ENCODE data around the gene TAP2.
"Not testable (repeated sequence)": the region's sequence is repeated elsewhere in the genome, so short reads cannot be mapped to it uniquely, and the experiment has no call there.

Gene TAP2

DNA sequence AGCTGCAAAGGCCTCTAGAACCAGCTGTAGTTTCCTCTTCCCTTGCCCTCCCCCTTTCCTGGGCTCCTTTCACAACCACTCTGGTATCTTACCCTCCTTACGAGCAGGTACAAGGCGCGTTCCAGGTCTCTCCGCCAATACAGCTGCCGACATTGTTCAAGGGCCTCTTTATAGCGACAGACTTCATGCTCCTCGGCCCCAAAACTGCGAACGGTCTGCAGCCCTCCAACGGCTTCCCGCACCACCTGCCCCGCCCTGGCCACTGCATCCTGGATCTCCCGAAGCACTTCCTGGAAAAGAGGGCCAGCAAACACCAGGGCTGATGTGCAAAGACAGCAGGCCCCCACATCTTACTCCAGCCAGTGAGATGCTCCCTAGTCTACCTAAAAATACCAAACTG is 6.0 kb downstream of the TAP2 start:
- DNase-seq = no peak

DNA sequence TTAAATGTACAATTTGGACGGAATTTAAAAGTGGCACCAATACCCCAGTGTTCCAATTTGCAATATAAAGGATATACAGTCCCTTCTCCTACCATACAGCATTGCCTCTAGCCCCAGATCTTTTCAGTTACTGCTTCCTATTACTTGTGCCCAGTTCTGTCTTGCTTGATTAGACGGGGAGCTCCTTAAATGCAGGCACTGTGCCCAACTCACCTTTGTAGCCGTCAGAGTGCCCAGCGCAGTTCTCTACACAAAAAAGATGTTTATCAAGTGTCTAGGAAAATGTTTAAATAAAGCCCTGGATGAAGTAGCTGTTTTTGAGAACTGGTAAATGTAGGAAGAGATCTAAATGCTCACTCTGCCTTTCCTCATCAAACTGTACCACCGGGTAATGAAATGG is 7.6 kb downstream of the TAP2 start:
- peak; percentile 91 for DNase-seq

DNA sequence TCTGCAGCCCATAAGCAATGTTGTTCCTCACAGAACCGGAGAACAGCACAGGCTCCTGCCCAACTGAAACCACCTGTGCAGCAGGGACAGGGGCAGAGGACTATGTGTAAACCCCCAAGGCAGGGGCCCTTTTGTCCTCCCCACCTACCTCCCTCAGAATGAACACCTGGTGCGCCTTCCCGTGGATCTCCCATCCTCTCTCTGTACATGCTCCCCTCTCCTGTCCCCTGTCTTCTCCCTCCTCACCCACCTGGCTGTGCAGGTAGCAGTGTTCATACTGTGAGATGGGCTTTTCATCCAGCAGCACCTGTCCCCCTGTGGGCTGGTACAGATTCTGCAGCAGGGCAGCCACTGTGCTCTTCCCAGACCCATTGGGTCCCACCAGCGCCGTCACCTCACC is 8.5 kb downstream of the TAP2 start:
- DNase-seq = no peak

DNA sequence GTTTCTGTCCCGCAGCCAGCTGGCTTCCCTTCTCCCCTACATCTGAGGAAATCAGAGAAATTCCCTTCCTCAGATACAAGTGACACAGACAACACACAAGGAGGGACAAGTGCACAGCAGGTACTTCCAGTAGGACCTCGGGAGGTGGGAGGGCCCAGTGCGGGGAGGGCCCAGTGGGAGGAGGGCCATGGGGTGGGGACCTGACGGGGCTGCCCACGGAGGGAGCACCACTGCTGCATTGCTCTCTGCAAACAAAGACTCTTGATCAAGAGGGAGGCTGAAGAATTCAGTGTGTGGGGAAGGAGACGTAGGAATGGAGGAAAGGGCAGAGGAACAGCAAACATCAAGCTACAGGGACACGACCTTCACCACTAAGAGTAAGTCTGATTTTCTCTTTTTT is 9.0 kb downstream of the TAP2 start:
- no peak for DNase-seq

DNA sequence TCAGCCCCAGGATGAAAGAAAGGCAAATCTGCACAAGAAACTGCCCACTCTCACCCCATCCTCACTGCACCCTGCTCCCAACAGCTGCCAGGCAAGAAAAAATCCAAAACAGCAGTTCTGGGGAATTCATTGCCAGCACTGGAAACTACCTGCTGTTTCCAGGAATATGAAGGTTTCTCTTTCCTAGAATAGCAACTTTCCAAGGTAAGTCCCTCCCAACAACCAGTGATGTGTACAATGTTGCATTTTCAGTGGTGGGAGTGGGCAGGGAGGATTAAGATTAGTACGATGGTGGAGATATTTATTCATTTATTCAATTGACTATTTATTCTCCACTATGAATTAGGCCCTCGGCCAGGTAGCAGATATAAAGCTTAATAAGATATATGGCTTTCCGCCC is 11.5 kb downstream of the TAP2 start:
- DNase-seq = no peak

DNA sequence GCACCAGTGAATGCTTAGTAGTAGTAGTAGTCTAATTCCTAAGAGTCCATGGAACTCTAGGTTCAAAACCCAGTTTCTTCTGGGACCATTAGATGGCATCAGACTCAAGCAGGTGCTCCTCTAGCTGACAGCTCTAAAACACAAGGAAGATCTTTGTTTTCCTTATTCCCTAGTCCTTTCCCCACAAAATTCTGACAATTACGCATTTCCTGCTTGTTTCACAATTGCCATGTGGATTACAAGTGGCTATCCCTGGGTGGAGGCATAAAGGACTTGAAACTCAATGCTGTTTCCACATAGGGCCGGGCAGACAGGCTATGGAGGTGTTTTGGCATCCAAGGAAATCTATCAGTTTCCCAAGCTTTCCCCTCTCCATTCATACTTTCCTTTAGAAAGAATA is 12.6 kb downstream of the TAP2 start:
- DNase-seq = peak; percentile 6

DNA sequence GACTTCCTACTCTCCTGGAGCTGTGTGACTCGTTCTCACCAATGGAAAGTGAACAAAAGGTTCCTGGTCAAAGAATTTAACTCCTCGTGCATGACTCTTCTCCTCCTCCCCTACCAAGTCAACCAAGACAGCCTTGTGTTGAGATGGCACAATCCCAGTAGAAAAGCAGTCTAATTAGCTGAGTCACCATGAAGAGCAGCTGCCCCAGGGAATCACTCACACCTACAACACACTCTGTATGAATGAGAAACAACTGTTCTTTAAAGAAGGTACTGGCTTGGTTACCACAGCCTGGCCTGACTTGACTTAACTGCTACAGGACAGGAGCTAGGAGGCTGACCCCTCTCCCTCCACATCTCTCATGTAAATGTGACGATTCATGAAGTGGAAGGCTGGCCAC is 18.8 kb downstream of the TAP2 start:
- DNase-seq = no peak

DNA sequence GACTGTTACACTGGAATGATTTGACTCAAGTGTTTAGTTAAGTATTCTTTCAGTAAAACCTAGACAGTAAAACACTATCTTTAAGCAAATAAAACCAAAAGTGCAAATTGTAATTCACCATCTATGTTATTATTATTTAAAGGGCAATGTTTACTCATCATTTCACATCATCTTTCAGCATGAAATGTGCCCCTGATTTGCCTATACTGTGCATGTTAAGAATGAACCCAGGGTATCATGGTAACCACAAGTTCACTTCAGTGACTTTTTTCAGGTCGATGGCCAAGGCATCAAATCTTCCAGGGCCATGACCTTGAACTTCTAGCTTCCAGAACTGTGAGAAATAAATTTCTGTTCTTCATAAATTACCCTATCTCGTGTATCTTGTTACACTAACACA is 19.7 kb downstream of the TAP2 start:
- DNase-seq = no peak

DNA sequence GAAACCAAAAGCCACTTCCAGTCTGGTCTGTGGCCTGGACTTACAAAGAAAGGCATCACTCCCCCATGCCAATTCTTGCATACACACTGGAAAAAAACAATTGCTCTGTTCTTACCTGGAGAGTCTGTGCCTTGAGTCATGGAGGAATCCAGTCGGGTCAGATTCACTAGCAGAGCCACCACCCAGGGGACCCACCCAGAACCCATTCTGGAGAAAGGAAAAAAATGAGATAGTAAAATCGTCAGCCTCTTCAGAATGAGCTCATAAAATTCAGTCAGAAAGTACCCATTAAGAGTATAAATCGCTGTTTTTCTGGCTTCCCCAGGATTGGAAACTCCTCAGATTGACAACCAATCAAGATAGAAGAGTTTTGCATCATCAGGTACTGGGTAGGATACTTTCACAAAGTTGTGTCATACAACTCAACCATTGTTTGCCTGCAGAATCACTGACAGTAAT is 21.8 kb downstream of the TAP2 start, which contains the start of gene HLA-DOB:
Gene HLA-DOB, minus strand, starts transcription at position 257 of the 459 bp plus-strand sequence. Its CDS starts 51 bp downstream, at position 206.
- no peak for DNase-seq

DNA sequence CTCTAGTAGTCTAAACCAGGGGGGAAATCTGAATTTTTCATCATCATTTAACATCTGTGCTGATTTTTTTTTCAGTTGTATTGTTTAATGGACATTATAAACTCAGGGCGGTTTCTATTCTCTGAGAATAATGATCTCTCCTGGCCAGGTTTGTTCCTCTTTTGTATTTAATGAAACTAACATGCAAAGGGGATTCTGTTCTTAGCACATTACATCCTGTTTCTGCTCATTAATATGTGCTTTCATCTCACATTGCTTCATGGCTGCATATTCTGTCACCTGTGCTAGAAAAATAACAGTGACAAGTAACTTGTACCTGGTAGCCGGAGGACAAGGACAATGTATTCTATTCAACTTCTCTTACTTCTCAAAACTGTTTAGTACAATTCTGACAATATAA is 22.5 kb downstream of the TAP2 start:
- DNase-seq = no peak

DNA sequence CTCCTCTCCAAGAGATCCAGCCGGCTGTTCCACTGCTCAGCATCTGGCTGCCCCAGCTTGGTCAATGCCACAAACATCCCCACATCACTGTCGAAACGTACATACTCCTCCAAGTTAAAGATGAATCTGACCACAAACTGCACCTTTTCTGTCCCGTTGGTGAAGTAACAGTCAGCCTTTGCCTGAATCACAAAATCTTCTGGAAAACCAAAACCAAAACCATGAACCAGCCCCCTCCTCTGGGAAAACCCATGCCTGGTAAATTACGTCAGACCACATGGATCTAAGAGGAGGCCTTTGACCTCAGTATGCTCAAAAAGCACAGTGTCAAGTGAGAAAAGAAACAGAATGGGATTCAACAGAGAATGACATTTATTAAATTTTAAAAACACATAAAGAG is 23.4 kb downstream of the TAP2 start:
- no peak for DNase-seq

DNA sequence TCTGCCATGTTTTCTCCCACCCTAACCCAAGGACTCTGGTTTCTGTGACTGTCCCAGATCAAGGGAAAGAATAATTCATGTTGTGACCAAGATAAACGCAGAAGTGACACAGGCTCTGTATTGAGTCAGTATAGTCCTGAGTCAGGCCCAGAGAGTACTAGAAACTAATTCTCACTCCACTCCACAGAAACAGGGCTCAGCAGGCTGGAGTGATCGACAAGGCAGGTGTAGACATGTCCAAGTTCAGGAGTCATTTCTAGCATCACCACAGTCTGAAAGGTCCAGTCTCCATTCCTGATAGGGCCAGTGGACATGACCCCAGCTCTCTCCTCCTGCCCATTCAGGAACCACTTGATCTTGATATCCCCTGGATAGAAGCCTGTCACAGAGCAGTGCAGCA is 24.4 kb downstream of the TAP2 start:
- no peak for DNase-seq

DNA sequence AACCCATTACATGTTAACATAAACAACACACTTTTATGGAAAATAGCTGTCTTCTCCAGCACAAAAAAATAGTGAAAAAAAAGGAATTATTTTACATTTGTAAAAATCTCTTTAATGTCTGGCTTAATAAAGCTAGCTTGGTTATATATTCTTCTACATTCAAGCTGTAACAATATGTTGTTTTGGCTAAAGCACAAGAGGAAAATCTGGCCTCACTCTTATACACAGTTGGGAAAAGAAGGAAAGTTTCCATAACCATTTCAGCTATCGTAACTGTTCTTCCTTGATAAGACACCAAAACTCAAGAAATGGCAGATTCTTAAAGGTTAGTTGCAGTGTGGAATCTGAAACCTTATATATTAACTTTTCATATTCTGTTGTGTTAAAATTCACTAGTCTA is 29.4 kb downstream of the TAP2 start:
- DNase-seq = no peak

DNA sequence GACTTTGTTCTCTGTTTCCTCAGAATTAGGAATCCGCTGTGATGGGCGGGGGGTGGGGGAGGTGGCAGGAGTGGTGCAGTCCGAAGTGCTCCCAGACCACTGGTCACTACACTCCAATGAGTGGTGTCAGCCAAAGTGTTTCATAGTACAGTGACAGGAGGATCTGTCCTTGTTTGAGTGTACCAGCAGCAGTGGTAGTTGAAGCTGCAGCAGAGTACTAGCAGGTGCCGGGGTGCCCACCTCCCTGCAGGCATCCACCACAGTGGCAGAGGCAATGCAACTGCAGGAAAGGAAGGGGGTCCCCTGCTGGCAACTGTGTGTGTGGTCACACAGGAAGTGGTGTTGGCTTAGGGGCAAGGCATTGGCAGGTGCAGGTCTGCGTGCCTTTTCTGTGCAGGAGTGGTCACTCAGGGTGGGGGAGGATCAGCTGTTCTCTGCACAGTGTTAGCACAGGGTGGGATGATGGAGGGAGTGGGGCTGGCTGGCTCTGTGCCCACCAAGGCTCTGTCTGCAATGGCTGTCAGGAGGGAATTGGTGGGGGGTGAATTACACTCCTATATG is 31.4 kb downstream of the TAP2 start:
- no peak for DNase-seq

DNA sequence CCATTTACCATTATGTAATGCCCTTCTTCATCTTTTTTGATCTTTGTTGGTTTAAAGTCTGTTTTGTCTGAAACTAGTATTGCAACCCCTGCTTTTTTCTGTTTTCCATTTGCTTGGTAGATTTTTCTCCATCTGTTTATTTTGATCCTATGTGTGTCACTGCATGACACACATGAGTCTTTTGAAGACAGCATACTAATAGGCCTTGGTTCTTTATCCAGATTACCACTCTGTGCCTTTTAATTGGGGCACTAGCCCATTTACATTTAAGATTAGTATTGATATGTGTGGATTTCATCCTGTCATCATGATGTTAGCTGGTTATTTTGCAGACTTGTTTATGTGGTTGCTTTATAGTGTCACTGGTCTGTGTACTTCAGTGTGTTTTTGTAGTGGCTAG is 33.1 kb downstream of the TAP2 start:
- DNase-seq = not testable (repeated sequence)

DNA sequence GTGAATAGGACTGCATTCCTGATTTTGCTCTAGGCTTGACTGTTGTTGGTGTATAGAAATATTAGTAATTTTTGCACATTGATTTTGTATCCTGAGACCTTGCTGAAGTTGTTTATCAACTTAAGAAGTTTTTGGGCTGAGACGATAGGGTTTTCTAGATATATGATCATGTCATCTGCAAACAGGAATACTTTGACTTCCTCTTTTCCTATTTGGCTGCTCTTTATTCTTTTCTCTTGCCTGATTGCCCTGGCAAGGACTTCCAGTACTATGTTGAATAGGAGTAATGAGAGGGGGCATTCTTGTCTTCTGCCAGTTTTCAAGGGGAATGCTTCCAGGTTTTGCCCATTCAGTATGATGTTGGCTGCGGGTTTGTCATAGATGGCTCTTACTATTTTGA is 35.1 kb downstream of the TAP2 start:
- DNase-seq = no peak

DNA sequence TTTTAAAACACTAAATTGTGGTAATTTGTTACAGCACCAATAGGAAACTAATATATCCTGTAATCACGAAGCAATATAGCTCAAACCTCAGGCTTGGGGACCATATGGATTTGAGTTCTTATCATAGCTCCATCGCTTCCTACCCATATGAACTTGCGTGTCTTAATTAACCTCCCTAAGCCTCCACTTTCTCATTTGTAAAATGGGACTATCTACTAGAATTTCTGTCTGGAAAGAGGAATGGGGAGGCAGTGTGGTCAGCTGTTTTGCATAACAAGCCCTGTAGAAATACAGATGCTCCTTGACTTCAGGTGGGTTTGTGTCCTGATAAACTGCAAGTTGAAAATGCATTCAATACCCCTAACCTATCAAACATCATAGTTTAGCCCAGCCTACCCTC is 38.8 kb downstream of the TAP2 start:
- no peak for DNase-seq

DNA sequence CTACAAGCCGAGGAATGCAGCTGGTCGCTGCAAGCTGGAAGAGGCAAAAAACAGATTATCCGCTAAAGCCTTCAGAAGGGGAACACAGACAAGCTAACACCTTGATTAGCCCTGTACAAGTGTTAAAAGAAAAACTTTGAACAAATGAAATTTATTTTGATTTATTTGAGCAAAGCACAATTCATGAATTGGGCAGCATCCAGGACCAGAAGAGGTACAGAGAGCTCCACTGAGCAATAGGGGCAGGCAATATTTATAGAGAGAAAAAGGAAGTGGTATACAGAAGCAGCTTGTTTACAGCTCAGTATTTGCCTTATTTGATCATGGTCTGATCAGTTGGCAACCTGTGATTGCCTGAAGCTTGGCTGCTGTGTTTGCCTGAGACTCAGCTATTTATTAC is 39.4 kb downstream of the TAP2 start:
- no peak for DNase-seq

DNA sequence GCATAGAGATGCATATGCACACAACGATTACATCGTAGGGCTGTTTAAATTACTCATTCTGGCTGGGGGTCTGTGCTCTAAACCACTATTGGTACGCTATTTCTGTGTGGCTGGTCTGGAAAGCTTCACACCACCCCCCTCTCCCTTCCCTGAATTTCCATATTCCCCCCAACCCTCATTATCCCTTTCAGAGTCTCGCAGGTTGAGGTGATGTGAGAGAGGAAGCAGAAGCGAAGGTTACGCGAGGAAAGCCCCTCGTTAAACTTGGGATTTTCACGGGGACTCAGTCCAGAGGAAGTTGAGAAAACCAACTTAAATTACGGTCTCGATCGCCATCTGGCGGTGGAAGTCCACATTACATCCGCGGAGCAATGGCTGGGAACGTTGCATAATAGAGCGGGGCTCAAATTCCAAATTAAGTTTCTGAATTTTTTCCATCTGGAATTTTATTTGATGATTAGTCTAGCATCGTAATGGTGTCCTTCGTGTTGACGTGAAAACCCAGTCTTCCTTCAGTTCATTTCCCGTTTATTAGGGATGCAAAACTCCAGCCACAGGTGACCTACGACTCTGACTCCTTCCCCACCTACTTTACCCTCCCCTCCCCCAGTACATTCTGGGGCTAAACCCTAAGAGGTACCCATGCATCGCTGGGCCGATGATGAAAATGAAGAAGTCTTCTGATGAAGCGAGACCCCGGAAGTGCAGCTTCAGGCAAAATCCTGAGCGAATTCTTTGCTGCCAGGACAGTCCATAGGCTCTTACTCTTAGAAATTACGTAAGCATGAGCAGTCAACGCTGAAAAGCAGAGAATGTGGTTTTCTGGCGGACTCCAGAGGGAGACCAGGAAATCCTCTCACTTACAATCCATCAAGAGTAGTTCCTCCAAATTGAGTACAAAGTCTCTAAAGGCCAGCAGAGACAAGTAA is 41.4 kb downstream of the TAP2 start:
- DNase-seq = peak; percentile 36

DNA sequence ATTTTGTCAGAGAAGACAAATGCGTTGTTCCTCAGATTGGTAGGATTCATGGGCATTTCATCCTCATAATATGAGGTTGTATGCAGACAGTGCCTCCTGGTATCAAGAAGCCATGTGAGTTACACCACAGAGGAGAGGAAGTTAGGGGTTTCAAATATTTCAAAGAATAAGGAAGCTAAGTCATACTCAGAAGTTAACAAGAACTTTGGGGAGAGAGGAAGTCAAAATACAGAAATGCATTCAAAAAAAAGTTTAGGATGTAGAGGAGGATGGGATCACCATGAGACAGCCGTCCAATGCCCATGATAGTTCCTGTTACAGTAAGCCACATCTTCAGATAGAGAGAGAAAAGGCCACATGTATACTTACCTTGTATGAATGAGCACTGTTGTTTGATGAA is 44.0 kb downstream of the TAP2 start:
- no peak for DNase-seq

DNA sequence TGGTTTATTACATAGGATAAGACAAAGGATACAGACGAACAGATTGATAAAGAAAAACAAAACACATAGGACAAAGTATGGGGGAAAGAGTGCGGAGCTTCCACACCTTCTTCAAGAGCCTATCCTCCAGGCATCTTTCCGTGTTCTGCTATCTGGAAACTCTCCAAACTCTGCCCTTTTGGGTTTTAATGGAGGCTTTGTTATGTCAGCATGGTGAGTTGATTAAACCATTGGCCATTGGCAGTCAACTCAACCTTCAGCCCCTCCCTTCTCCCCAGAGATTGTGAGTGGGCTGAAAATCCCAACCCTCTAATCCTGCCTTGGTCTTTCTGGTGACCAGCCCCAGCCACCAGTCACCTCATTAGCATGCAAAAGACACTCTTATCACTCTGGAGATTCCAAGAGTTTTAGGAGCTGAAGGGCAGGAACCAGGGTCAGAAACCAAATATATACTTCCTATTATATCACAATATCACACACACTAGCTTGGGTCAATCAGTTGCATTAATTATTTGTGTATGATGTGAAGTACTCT is 45.6 kb downstream of the TAP2 start:
- DNase-seq = no peak

DNA sequence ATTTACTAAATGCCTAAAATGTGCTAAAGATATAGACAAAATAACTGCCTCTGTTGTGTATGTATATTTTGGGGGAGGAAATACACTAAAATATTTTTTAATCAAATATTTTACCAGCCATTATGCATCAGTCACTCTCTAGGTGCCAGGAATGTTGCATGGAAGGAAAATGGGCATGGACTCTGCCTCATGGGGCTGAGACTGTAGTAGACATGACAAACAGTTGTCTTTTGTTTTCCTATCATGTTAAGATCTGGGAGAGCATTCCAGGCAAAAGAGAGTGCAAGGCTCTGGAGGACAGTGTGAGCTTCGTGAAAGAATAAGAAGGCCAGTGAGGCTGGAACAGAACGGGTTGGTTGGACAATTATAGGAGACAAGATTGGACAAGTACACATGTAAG is 48.2 kb downstream of the TAP2 start:
- DNase-seq = no peak

Measured in DMS79 treated with DMSO at 0.1 percent for 48 hours (cell line).